ENCODE data around the gene OR52E2.
"Not testable (repeated sequence)": the region's sequence is repeated elsewhere in the genome, so short reads cannot be mapped to it uniquely, and the experiment has no call there.

Gene OR52E2
- 0 reads per million in 2 donors for total RNA-seq

DNA sequence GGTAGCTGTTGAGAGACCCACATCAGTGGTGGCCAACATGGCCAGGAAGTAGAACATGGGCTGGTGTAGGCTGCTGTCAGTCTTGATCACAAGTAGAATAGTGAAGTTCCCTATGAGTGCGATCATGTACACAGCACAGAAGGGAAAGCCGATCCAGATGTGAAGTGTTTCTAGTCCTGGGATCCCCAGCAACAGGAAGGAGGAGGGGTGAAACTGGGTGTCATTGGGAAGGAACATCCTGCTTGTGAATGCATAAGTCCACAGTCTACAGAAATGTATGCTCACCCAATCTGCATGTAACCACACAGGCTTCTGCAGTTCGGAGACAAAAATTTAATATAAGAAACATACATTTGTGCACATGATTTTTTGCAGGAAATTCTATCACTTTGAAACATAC is at the start of gene OR52E2:
TSS of gene OR52E2 (minus strand) at position 237 of the 400 bp plus-strand sequence. CDS start at position 237, 0 bp downstream.
- DNase-seq = no peak

DNA sequence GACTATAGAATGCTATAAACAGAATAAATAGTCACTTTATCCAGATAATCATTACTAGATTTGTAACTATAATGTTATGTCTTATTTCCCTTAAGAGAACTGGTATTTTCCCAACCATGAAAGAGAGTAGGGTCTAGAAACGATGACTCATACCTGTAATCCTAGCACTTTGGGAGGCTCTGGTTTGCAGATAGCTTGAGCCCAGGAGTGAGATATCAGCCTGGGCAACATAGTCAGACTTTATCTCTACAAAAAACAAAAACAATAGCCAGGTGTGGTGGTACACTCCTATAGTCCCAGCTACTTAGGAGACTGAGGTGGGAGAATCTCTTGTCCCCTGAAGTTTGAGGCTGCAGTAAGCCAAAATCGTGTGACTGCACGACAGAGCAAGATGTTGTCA is 47.9 kb upstream of the OR52E2 start:
- no peak for DNase-seq

DNA sequence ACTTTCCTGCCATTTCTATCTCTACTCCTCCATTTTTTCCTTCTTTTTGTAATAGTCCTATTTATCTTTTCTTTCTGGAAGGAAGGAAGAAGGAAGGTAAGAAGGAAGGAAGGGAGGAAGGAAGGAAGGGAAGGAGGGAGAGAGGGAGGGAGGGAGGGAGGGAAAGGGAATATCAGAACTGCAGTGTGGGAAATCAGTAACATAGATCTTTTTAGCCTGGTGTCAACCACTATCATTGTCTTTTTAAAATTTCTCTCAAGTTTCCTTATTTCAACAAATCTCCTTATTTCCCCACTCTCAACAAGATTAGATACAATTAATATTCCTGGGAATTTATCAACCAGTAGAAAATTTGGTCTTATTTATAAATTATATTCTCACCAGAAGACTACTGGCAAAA is 43.6 kb upstream of the OR52E2 start:
- no peak for DNase-seq

DNA sequence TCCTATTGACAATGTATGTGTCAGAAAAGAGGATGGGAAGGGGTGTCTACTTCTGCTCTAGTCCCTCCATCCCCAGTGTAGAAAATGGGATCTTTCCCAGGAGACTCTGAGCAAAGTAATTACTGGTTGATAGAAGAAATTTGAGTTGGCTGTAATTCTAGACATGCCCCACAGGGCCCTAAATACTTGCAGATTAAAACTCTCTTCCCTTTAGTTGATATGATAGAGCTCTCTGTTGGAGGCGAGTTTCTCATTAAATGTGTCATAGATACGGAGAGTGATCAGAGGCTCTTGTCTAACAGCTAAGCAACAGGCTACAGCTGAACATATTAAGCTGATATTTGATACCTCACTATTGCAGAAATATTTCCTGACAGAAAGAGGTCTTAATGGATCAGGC is 42.8 kb upstream of the OR52E2 start:
- DNase-seq = no peak

DNA sequence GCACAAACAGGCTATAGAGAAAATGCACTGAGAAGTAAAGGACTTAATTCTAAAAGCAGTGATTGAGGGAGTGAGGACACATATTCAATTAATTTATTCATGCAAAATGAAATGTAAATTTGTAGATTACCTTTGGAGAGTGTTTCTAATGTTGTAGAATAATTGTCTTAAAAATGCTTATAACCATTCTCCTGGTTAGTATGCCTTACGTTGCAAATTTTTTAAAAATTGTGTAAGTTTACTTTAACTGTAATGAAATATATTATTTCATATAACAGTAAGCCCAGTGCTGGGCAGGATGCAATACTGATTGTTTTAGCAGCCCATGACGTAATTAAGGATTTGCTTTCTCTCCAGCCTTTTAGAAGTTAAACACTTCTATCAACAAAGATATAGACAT is 36.6 kb upstream of the OR52E2 start:
- DNase-seq = no peak

DNA sequence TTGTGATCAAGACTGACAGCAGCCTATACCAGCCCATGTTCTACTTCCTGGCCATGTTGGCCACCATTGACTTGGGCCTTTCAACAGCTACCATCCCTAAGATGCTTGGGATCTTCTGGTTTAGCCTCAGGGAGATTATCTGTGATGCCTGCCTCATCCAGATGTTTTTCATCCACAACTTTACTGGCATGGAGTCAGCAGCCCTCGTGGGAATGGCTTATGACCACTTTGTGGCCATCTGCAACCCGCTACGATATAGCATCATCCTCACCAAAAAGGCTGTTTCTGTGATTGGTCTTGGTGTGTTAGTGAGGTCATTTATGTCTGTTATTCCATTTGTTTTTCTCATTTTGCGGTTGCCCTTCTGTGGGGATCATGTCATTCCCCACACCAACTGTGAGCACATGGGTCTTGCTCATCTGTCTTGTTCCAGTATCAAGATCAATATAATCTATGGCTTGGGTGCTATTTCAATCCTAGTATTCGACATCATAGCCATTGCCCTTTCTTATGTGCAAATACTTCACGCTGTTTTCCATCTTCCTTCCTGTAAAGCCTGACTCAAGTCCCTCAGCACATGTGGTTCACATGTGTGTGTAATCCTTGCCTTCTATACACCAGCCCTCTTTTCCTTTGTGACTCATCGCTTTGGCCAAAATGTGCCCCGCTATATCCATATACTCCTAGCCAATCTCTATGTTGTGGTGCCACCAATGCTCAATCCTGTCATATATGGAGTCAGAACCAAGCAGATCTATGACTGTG is 33.6 kb upstream of the OR52E2 start:
- DNase-seq = no peak

DNA sequence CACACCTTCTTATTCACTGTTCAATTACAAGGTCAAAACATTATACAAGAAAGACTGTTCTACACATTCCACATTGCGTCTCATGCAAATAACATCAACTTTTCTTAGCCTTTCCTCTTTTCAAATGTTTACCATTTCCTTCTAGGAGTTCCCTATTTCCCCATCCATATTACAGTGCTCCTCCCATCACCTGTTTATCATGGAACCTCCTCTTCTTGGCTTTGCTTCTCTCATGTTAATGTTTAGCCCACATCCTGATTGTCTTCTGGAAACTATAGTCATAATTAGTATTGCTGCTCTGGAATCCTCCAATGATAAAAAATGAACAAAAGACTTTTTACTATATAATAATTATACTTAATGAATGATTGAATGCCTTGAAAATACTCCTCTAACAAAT is 31.2 kb upstream of the OR52E2 start:
- no peak for DNase-seq

DNA sequence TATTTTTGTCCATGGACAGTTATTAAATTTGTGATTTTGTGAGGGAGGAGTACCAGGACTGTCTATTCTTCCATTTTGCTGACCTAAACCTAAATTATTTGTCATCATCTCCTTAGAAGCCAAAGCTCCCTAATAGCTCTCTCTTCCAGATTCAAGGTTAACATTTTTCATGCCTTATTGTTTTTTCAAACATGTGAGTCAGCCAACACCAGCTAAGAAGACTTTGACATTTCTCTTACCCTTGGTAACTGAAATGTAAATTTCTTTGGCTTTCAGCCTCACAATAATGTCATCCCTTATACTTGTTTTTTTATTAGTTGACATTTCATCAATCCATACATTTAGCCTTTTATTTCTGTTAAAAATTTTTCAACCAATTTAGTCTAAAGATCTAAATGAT is 29.1 kb upstream of the OR52E2 start:
- no peak for DNase-seq

DNA sequence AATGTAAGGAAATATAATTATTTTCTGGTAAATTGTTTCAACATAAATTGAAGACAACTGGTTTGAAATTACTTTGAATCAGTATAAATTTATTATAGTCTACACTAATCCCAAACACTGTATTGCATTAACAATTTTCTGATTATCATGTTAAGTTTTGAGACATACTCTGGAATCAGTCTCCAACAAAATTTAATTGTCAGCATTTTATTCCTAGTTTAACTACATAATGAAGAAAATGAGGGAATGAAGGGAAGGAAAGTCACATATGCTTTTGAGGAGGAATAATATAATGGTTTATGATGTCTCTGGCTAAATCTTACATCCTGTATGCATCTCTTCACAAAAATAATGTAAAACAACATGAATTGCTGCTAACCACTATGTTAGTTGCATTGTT is 24.2 kb upstream of the OR52E2 start:
- DNase-seq = no peak

DNA sequence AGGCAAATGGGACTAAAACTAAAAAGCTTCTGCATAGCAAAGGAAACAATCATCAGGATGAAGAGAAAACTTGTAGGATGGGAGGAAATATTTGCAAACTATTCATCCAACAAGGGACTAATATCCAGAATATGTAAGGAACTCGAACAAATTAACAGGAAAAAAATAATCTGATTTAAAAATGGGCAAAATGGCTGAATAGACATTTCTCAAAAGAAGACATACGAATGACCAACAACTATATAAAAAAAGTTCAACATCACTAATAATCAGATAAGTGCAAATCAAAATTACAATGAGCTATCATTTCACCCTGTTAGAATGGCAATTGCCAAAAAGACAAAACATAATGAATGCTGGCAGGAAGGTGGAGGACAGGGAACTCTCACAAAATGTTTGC is 22.0 kb upstream of the OR52E2 start:
- no peak for DNase-seq

DNA sequence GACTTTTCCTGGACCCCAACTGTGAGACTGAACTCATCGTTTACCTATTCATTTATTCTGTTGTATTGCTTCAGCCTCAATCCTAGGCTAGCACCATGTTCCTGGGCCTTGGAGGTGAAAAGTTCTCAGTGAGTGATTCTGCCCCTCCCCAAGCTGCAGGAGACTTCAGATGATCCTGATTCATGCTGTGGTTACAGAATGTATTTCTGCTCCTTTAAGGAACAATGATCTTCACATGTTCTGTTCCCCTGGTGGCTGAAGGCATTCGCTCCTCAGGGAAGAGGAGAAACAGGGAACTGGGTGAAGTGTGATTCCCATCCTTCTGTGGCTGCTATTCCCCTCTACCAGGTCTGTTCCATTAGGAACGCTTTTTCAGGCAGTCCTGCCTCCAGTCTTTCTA is 12.4 kb upstream of the OR52E2 start:
- DNase-seq = no peak

DNA sequence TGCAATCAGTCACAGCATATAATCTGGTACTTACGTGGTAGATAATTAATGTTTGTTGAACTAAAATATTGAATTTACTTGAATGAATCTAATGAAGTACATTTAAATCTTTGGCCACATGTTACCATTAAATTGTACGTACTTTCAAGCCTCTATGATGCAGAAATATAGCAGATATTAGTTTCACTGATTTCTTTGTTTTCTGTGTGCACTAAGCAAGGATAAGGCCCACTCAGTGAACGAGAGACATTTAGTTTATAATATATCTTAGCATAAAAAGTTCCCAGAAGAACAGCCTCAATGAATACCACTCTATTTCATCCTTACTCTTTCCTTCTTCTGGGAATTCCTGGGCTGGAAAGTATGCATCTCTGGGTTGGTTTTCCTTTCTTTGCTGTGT is 9.8 kb upstream of the OR52E2 start, which contains the start of gene OR52E1:
TSS of gene OR52E1 (plus strand) at position 301 of the 400 bp plus-strand sequence.
- DNase-seq = no peak

DNA sequence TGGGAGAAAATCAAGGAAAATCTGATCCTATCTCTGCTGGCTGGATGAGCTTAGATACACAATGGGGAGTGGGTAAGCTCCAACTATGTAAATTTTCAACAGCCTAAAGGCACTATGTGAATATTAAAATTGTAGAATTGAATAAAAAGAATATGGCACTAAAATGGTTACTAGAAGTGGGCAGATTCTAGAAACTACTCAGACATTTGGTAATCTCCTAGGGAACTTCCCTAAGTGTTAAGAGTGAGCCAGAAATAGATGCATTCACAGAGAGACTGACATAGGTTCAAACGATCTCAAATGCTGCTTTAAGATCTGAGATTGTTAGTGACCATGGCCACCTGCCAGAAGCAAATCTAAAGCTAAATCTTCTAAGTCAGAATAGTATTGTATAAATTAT is 5.6 kb upstream of the OR52E2 start:
- DNase-seq = no peak

DNA sequence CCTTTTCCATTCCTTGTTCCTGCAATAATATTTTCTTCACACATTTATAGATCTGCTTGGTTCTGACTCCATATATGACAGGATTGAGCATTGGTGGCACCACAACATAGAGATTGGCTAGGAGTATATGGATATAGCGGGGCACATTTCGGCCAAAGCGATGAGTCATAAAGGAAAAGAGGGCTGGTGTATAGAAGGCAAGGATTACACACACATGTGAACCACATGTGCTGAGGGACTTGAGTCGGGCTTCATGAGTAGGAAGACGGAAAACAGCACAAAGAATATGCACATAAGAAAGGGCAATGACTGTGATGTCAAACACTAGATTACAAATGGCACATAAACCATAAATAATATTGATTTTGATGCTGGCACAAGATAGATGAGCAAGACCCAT is 748 bp downstream of the OR52E2 start:
- not testable (repeated sequence) for DNase-seq

DNA sequence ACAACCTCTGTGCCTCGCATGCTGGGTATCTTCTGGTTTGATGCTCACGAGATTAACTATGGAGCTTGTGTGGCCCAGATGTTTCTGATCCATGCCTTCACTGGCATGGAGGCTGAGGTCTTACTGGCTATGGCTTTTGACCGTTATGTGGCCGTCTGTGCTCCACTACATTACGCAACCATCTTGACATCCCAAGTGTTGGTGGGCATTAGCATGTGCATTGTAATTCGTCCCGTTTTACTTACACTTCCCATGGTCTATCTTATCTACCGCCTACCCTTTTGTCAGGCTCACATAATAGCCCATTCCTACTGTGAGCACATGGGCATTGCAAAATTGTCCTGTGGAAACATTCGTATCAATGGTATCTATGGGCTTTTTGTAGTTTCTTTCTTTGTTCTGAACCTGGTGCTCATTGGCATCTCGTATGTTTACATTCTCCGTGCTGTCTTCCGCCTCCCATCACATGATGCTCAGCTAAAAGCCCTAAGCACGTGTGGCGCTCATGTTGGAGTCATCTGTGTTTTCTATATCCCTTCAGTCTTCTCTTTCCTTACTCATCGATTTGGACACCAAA is 12.6 kb downstream of the OR52E2 start:
- no peak for DNase-seq

DNA sequence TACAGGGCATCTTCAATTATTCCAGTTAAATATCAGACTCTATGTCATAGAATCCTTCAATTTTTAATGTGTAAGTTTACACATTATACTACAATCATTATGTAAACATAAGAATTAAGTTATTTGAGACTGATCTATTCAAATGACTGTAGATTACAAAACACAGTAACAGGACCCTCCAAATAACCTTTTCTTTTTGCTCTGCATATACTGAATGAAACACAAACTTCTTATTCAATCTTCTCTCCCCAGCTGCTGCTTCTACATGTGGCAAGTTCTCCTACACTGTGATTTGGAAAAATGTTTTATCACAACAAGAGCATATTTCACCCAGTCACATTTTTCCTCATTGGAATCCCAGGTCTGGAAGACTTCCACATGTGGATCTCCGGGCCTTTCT is 13.2 kb downstream of the OR52E2 start, which contains the start of gene OR52J3:
TSS of gene OR52J3 (plus strand) at position 301 of the 400 bp plus-strand sequence. CDS start at position 301, 0 bp downstream.
- DNase-seq = no peak

DNA sequence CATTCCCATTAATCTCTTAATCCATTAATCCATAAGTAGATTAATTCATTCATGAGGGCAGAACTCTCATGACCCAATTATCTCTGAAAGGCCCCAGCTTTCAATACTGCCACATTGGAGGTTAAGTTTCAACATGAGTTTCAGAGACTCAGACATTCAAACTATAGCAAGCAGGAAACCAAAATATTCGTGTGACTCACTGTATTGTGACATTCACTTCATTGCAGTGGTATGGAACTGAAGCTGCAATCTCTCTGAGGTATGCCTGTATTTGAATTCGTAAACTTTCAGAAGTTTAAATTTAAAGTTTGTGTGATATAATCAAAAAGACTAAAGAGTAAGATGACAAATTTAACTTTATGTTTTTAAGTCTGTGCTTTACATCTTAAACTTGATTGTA is 16.0 kb downstream of the OR52E2 start:
- no peak for DNase-seq

DNA sequence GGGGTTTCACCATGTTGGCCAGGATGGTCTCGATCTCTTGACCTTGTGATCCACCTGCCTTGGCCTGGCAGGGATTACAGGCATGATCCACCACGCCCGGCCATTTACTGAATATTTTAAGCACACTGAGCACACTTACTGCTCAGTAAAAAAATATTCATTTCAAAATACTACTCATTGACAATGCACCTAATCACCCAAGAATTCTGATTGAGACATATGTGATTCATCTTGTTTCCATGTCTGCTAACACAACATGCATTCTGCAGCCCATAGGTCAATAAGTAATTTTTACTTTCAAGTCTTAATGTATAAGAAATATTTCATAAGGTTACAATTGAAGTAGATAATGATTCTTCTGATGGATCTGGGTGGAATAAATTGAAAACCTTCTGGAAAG is 17.3 kb downstream of the OR52E2 start:
- no peak for DNase-seq

DNA sequence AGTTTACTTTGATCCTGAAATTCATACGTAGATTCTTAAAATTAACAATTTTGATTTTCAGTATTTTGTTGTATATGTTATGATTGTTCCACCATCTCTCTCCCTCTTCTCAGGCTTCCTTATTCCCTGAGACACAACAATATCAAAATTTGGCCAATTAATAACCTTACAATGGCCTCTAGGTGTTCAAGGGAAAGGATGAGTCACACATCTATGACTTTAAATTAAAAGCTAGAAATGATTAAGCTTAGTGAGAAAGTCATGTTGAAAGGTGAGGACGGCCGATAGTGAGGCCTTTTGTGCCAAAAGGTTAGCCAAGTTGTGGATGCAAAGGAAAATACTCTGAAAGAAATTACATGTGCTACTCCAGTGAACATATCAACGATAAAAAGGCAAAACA is 18.6 kb downstream of the OR52E2 start:
- DNase-seq = no peak

DNA sequence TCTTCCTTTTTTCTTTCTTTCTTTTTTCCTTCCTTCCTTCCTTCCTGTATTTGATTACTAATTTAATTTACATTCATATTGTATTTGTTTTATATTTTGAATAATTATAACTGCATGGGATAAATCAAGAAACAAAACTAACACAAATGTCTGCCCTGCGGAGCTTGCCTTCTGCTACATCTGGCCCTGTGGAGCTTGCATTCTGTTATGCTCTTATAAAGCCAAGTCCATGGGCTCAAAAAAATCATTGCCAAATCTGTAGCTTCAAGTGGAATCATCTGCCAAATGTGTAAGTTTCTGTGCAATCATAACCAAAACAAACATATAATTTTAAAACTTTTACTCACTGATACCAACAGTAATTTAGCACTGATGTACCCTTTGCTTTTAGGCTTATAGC is 21.1 kb downstream of the OR52E2 start:
- no peak for DNase-seq

DNA sequence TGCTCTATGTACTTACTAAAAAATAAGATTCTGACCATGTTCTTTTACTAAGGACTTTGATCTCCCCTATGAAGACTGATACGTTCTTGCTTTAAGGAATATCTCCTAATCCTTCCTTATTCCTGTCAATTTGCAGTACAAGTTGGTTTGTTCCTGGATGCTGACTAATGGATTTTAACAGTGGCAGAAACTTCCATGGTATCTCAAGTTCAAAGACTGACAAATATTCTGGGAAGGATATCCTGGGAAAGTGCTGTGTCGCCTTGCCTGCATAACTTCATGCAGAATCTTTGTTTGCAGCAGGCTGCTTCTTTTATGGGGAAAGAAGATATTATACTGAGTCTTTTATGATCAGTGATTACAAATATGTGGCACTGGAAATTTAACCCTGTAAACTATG is 21.5 kb downstream of the OR52E2 start:
- DNase-seq = no peak

DNA sequence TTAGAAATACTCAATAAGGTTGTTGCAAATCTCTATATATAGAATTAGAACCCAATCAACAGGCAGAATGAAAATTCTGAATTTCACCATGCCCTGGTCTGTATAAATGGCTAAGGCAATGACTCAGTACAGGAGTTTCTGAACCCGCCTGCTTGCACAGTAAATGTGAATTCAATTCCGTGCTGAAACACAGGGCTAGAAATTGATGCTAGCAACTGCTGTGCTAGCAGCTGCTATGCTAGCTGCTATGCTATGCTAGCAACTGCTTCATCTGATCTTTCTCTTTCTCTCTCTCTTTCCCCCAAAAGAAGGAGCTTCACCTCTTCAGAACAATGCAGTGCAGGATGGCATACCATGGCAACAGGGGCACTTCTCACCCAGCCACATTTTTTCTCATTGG is 22.8 kb downstream of the OR52E2 start:
- no peak for DNase-seq

DNA sequence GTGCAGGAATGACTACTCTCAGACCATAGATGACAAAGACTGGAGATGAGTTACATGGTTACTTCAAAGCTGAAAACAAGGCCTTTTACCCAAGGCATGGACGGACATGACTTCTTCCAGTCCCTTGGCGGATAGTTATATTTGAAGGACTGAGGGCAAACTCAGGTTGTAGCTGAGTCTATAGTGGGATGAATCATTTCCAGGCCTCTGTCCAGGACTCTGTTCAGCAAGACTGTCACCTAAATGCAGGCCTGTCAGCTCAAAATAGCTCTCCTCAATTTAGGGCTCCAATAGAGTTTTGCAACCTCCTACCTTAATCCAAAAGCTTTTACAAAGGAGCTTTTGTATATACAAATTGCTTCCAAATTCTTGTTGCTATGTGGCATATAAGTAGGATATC is 37.4 kb downstream of the OR52E2 start:
- DNase-seq = no peak

DNA sequence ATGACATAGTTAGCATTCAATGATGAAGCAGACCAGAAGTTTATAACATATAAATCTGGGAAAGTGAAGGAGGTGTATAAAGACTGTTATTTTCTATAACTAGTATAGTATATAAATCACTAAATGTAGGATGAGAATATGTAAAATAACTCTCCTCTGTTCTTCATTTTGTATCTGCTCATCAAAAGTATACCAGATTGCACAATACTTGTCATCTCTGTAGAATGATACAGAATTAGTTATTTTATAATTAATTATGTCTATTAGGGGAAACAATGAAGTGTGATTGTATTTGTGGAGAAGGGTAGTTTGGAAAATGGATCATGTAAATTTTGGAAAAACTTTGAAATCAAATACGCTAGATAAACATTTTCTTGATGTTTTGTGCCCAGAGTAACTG is 46.4 kb downstream of the OR52E2 start:
- DNase-seq = no peak

DNA sequence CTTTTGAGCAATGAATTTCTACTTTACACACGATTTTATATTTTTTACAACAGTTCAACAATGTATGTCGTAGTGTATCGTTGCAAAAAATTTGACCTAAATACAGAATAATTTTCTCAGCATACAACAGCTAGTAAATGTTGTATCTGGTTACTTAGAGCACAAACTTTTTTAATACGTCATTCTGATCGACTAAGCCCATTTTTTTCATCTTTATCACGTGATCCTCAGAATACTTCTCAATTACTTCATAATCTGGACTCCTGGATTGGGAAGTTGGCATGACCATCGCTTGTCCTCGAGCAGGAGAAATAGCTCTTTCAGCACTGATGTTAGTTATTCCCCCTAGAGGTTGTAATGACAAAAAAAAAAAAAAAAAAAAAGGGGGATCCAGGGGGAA is 48.2 kb downstream of the OR52E2 start:
- DNase-seq = no peak

All from T-helper 2 cell (primary cell).